ENCODE results near the gene LCE2A.
"Not testable (repeated sequence)": the region's sequence is repeated elsewhere in the genome, so short reads cannot be mapped to it uniquely, and the experiment has no call there.

Gene LCE2A
- 0 reads per million in 2 experiments for total RNA-seq

- no peak for DNase-seq (ENCODE audit: low read depth)
Observed at GRCh38 chr1:152697701-152698600, at the start of gene LCE2A. Gene LCE2A, plus strand, starts transcription at chr1:152698345. Its CDS starts 557 bp downstream, at chr1:152698902.

GRCh38 chr1:152654110-152654509, 44.0 kb upstream of the LCE2A start:
- DNase-seq (ENCODE audit: low read depth) = peak; percentile 14

- DNase-seq (ENCODE audit: low read depth) = no peak
Observed at GRCh38 chr1:152656459-152656858, 41.7 kb upstream of the LCE2A start.

GRCh38 chr1:152657677-152658076, 40.5 kb upstream of the LCE2A start:
- no peak for DNase-seq (ENCODE audit: low read depth)

GRCh38 chr1:152658649-152659048, 39.5 kb upstream of the LCE2A start:
- no peak for DNase-seq (ENCODE audit: low read depth)

- DNase-seq (ENCODE audit: low read depth) = no peak
Observed at GRCh38 chr1:152663098-152663497, 35.0 kb upstream of the LCE2A start, which contains the start of gene LCE2D. Gene LCE2D, plus strand, starts transcription at chr1:152663380. Its CDS starts 726 bp downstream, at chr1:152664106.

- DNase-seq (ENCODE audit: low read depth) = not testable (repeated sequence)
Observed at GRCh38 chr1:152666171-152666570, 32.0 kb upstream of the LCE2A start.

- DNase-seq (ENCODE audit: low read depth) = no peak
Observed at GRCh38 chr1:152667648-152668047, 30.5 kb upstream of the LCE2A start.

GRCh38 chr1:152673016-152673415, 25.1 kb upstream of the LCE2A start:
- DNase-seq (ENCODE audit: low read depth) = no peak

GRCh38 chr1:152674983-152675382, 23.2 kb upstream of the LCE2A start, which contains the start of gene LCE2C:
Gene LCE2C, plus strand, starts transcription at chr1:152675279. Its CDS starts 737 bp downstream, at chr1:152676016.
- not testable (repeated sequence) for DNase-seq (ENCODE audit: low read depth)

GRCh38 chr1:152679459-152679858, 18.7 kb upstream of the LCE2A start:
- DNase-seq (ENCODE audit: low read depth) = no peak

GRCh38 chr1:152681616-152682015, 16.5 kb upstream of the LCE2A start:
- DNase-seq (ENCODE audit: low read depth) = no peak

- no peak for DNase-seq (ENCODE audit: low read depth)
Observed at GRCh38 chr1:152683846-152684245, 14.3 kb upstream of the LCE2A start.

- DNase-seq (ENCODE audit: low read depth) = not testable (repeated sequence)
Observed at GRCh38 chr1:152685823-152686222, 12.3 kb upstream of the LCE2A start, which contains the start of gene LCE2B. Gene LCE2B, plus strand, starts transcription at chr1:152686123. Its CDS starts 721 bp downstream, at chr1:152686844.

GRCh38 chr1:152699746-152700145, 1.6 kb downstream of the LCE2A start:
- no peak for DNase-seq (ENCODE audit: low read depth)

- no peak for DNase-seq (ENCODE audit: low read depth)
Observed at GRCh38 chr1:152707860-152708259, 9.7 kb downstream of the LCE2A start, which contains the start of gene LCE4A. Gene LCE4A, plus strand, starts transcription at chr1:152708160. Its CDS starts 916 bp downstream, at chr1:152709076.

GRCh38 chr1:152718238-152718637, 20.1 kb downstream of the LCE2A start:
- no peak for DNase-seq (ENCODE audit: low read depth)

- no peak for DNase-seq (ENCODE audit: low read depth)
Observed at GRCh38 chr1:152725261-152725660, 27.1 kb downstream of the LCE2A start.

GRCh38 chr1:152728986-152729385, 30.8 kb downstream of the LCE2A start:
- DNase-seq (ENCODE audit: low read depth) = no peak

- no peak for DNase-seq (ENCODE audit: low read depth)
Observed at GRCh38 chr1:152735648-152736047, 37.5 kb downstream of the LCE2A start.

- DNase-seq (ENCODE audit: low read depth) = no peak
Observed at GRCh38 chr1:152737997-152738396, 39.9 kb downstream of the LCE2A start.

- DNase-seq (ENCODE audit: low read depth) = no peak
Observed at GRCh38 chr1:152739841-152740240, 41.7 kb downstream of the LCE2A start.

GRCh38 chr1:152741656-152742055, 43.5 kb downstream of the LCE2A start:
- no peak for DNase-seq (ENCODE audit: low read depth)

Data from T follicular helper cell (primary cell).